Esophagus squamous epithelium (tissue), 5 donors: Measurements from ENCODE around the gene ZNF814. TPM values are rescaled to one million over a fixed set of nuclear protein-coding genes. Genes with fewer than 3 reads are reported as not detected.
"Not testable (repeated sequence)": the region's sequence is repeated elsewhere in the genome, so short reads cannot be mapped to it uniquely, and the experiment has no call there.

Experiments used
- DNase-seq: peaks from one replicate; lab custom pipeline; 2025; lab: John Stamatoyannopoulos, UW
- H3K27ac ChIP-seq, 4 donors: fragments of 200-600 bp; sonication (generic); one replicate each; pipeline ENCODE4 v1.5.1; 2016 to 2019; ENCODE audit warnings: mild to moderate bottlenecking in 1 of 4
- H3K27me3 ChIP-seq, 4 donors: fragments of 200-600 bp; sonication (generic); 1 replicate in 3 of 4; 2 replicates in 1 of 4; pipeline versions ENCODE4 v1.5.1 to v1.6.0; 2017 to 2021; ENCODE audit warnings: antibody characterized with exemption in 1 of 4
- H3K36me3 ChIP-seq, 3 donors: fragments of 200-600 bp; sonication (generic); one replicate each; pipeline ENCODE4 v1.5.1; 2016 to 2019
- H3K4me1 ChIP-seq, 3 donors: fragments of 200-600 bp; sonication (generic); one replicate each; pipeline ENCODE4 v1.5.1; 2017 to 2019
- H3K4me3 ChIP-seq, 4 donors: fragments of 200-600 bp; sonication (generic); 1 replicate in 3 of 4; 2 replicates in 1 of 4; pipeline ENCODE4 v1.5.1; 2016 to 2019; ENCODE audit warnings: mild to moderate bottlenecking in 2 of 4, moderate library complexity in 1 of 4
- H3K9me3 ChIP-seq, 3 donors: fragments of 200-600 bp; sonication (generic); one replicate each; pipeline ENCODE4 v1.5.1; 2016 to 2019
- CTCF ChIP-seq, 6 experiments: fragments of 450-650 bp in 4 of 6; fragments of 200-600 bp in 2 of 6; sonication (generic) in 2 of 6; IDR thresholded peaks; one replicate each; pipeline ENCODE4 v1.5.1; 2016 to 2019; ENCODE audit warnings: antibody characterized with exemption in 6 of 6, mild to moderate bottlenecking in 4 of 6, moderate library complexity in 4 of 6
- POLR2A ChIP-seq, 4 donors: fragments of 450-650 bp; IDR thresholded peaks; one replicate each; pipeline ENCODE4 v1.6.1; 2017; ENCODE audit warnings: antibody characterized with exemption in 4 of 4, mild to moderate bottlenecking in 4 of 4, moderate library complexity in 3 of 4
- WGBS, 2 donors: methylation state at CpG; one replicate each; pipeline ENCODE4 v1.1.5; 2018; 5-methylcytosine and 5-hydroxymethylcytosine counted together
- intact Hi-C: fragments of 100-400 bp; cut with DNase I; formaldehyde crosslinking; loops from one replicate; pipeline ENCODE4 v1.15.0; 2022
- total RNA-seq, 4 donors: library from RNA; depleted of rRNA; stranded (reverse); fragments of >200 nt; gene quantifications; one replicate each; pipeline ENCODE4 v1.1.0, GENCODE V29; 2016
- donor health status: DM: yes; HTN: yes; CAD: no.

ZNF814 gene
- total RNA-seq, 4 donors from 2014 or later = 3.0 to 12.6 (median 5.0) TPM

- Histone ChIP-seq H3K27me3 (no peaks in the 10 kb centered on the region), H3K27ac (no peak overlapping the region), H3K9me3 (peaks cover 0 to 55% (median 9%) of the 10 kb centered on the region in 3 donors), H3K36me3 (peaks cover 0 to 31% (median 0%) of the 10 kb centered on the region in 3 donors), H3K4me1 (peaks cover 0 to 33% (median 6%) of the 10 kb centered on the region in 3 donors), H3K4me3 (no peak overlapping the region)
- 77 to 90% methylated on average over 3 of the region's 3 CpGs for WGBS, 2 donors
- intact Hi-C loops = no loop called here
- no peak for TF ChIP-seq POLR2A (IDR thresholded peaks at IDR 0.05)
- TF ChIP-seq CTCF (IDR thresholded peaks at IDR 0.05) = no peak
- no peak for DNase-seq
Observed at GRCh38 chr19:57886046-57886445, 2.8 kb downstream of the ZNF814 start.

DNA sequence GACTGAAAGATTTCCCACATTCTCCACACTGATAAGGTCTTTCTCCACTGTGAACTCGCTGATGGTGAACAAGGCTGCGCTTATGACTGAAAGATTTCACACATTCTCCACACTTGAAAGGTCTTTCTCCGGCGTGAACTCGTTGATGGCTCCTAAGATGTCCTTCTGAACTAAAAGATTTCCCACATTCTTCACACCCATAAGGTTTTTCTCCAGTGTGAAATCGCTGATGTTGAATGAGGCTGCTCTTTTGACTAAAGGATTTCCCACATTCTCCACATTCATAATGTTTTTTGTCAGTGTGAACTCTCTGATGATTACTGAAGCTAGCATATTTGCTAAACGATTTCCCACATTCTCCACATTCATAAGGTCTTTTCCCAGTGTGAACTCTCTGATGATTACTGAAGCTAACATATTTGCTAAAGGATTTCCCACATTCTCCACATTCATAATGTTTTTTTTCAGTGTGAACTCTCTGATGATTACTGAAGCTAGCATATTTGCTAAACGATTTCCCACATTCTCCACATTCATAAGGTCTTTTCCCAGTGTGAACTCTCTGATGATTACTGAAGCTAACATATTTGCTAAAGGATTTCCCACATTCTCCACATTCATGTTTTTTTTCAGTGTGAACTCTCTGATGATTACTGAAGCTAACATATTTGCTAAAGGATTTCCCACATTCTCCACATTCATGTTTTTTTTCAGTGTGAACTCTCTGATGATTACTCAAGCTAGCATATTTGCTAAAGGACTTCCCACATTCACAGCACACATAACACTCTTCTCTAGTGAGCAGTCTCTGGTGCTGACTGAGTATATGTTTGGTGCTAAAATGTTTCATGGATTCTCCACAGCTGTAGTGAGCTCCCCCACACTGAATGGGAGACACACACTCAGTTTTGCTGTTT, 14.7 kb downstream of the ZNF814 start:
- H3K4me1 ChIP-seq, H3K4me3 ChIP-seq, H3K27ac ChIP-seq, DNase-seq, H3K27me3 ChIP-seq, intact Hi-C loops: not testable (repeated sequence)
- WGBS, 2 donors = 93% methylated on average over 8 of the region's 8 CpGs
- peaks cover 0 to 95% (median 64%) of the 10 kb centered on the region in 3 donors for H3K9me3 ChIP-seq
- H3K36me3 ChIP-seq = peaks cover 0 to 54% (median 0%) of the 10 kb centered on the region in 3 donors

DNA sequence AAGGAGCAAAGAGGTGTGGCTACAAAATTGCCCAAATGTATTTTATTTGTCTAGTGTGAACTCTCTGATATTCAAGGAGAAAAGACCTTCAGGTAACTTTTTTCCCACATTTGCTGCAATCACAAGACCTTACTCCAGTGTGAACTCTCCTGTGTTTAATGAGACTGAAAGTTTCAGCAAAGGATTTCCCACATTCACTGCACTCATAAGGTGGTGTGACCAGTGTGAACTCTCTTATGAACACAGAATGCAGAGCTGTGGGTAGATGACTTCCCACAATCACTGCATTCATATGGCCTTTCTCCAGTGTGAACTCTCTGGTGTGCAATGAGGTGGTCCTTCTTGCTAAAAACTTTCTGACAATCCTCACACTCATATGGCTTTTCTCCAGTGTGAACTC, 16.4 kb downstream of the ZNF814 start:
- TF ChIP-seq CTCF (IDR thresholded peaks at IDR 0.05) = no peak
- no peak for TF ChIP-seq POLR2A (IDR thresholded peaks at IDR 0.05)
- Histone ChIP-seq H3K27ac (no peak overlapping the region), H3K4me3 (no peak overlapping the region), H3K27me3 (no peaks in the 10 kb centered on the region), H3K36me3 (peaks cover 6 to 54% (median 7%) of the 10 kb centered on the region in 3 donors), H3K9me3 (peaks cover 0 to 98% (median 76%) of the 10 kb centered on the region in 3 donors), H3K4me1 (no peaks in the 10 kb centered on the region)
- no peak for DNase-seq
- intact Hi-C loops = no loop called here

- intact Hi-C loops = no loop called here
- WGBS, 2 donors = 82 to 88% methylated on average over 2 of the region's 2 CpGs
- TF ChIP-seq CTCF (IDR thresholded peaks at IDR 0.05) (no peak), POLR2A (IDR thresholded peaks at IDR 0.05) (no peak)
- Histone ChIP-seq H3K27me3 (no peaks in the 10 kb centered on the region), H3K4me3 (no peak overlapping the region), H3K27ac (no peak overlapping the region), H3K4me1 (no peaks in the 10 kb centered on the region), H3K36me3 (peaks cover 14 to 54% (median 18%) of the 10 kb centered on the region in 3 donors), H3K9me3 (peaks cover 0 to 98% (median 86%) of the 10 kb centered on the region in 3 donors)
- no peak for DNase-seq
Observed at GRCh38 chr19:57870225-57870624, 18.6 kb downstream of the ZNF814 start.

DNA sequence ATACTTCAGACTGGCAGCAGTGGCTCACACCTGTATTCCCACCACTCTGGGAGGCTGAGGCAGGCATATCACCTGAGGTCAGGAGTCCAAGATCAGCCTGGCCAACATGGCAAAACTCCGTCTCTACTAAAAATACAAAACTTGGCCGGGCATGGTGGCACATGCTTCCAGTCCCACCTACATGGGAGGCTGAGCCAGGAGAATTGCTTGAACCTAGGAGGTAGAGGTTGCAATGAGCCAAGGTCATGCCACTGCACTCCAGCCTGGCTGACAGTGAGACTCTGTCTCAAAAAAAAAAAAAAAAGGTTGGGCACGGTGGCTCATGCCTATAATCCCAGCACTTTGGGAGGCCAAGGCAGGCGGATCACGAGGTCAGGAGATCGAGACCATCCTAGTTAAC, 19.2 kb downstream of the ZNF814 start:
- peaks cover 0 to 98% (median 88%) of the 10 kb centered on the region in 3 donors for H3K9me3 ChIP-seq
- intact Hi-C loops, H3K4me3 ChIP-seq, H3K27me3 ChIP-seq, H3K27ac ChIP-seq, H3K4me1 ChIP-seq, DNase-seq: not testable (repeated sequence)
- WGBS, 2 donors = 91 to 100% methylated on average over 4 to 6 of the region's 6 CpGs
- H3K36me3 ChIP-seq = peaks cover 17 to 57% (median 18%) of the 10 kb centered on the region in 3 donors

GRCh38 chr19:57867868-57868492, 20.9 kb downstream of the ZNF814 start:
- Histone ChIP-seq H3K4me3 (no peak overlapping the region), H3K4me1 (no peaks in the 10 kb centered on the region), H3K27ac (no peak overlapping the region), H3K27me3 (no peaks in the 10 kb centered on the region), H3K9me3 (peaks cover 0 to 96% (median 76%) of the 10 kb centered on the region in 3 donors), H3K36me3 (peaks cover 24 to 60% (median 25%) of the 10 kb centered on the region in 3 donors)
- intact Hi-C loops = no loop called here
- TF ChIP-seq CTCF (IDR thresholded peaks at IDR 0.05) = no peak
- no peak for TF ChIP-seq POLR2A (IDR thresholded peaks at IDR 0.05)
- no peak for DNase-seq
- WGBS, 2 donors = 93 to 95% methylated on average over 4 to 7 of the region's 7 CpGs

DNA sequence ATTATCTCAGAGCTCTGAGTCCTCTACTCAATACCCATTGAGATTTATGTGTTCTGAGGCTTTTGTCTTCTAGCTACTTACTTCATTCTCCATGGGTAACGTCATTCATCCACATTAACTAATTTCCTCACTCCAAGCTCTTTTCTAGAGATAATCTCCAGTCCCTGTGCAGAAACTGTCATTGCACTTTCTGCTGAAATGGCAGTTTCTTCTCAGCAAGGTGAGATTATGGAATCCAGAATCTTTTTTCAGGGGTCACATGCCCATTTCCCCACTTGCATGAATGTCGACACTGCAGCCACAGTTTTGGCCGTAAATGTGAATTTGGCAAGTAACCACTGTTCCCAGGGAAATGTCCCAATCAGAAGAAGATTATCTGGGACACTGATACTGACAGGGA, 26.5 kb downstream of the ZNF814 start:
- H3K27ac ChIP-seq, DNase-seq: not testable (repeated sequence)
- peaks cover 40 to 100% (median 44%) of the 10 kb centered on the region in 3 donors for H3K36me3 ChIP-seq

DNA sequence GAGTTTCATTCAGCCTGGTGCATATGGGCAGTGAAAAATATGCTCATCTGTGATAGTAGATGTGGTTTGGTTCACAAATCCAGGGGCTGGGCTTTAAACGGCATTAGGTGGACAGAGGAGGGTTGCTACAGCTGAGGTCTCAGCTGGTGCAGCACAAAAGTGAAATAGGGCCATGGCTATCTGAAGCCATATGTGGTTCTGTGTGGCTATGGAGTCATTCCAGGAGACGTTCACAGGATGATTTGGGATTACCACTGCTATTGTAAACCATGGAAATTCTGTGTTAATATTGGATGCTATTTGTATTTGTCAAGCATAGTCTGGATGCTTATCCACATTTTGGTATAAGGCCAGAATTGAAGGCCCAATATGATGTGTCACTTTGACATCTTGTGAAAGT, 34.7 kb downstream of the ZNF814 start:
- Histone ChIP-seq H3K4me1 (peaks cover 0 to 18% (median 11%) of the 10 kb centered on the region in 3 donors), H3K9me3 (peaks cover 0 to 37% (median 6%) of the 10 kb centered on the region in 3 donors), H3K36me3 (peaks cover 11 to 63% (median 14%) of the 10 kb centered on the region in 3 donors)
- H3K27me3 ChIP-seq, H3K4me3 ChIP-seq, DNase-seq, H3K27ac ChIP-seq, intact Hi-C loops: not testable (repeated sequence)
- WGBS, 2 donors = 88 to 100% methylated on average over 2 of the region's 2 CpGs

More for the DNA sequence above, 26.5 kb downstream of the ZNF814 start:
- H3K27me3 ChIP-seq, intact Hi-C loops, H3K4me3 ChIP-seq, H3K4me1 ChIP-seq: not testable (repeated sequence)
- peaks cover 0 to 91% (median 55%) of the 10 kb centered on the region in 3 donors for H3K9me3 ChIP-seq
- WGBS, 2 donors = 95% methylated on average over 2 to 3 of the region's 3 CpGs
